Measurements from ENCODE around the gene TMEM119. TPM values are rescaled to one million over a fixed set of nuclear protein-coding genes. Genes with fewer than 3 reads are reported as not detected.

TMEM119 gene
- total RNA-seq, 2 experiments from 2014 or later, result 2.1 to 2.6 TPM

DNA sequence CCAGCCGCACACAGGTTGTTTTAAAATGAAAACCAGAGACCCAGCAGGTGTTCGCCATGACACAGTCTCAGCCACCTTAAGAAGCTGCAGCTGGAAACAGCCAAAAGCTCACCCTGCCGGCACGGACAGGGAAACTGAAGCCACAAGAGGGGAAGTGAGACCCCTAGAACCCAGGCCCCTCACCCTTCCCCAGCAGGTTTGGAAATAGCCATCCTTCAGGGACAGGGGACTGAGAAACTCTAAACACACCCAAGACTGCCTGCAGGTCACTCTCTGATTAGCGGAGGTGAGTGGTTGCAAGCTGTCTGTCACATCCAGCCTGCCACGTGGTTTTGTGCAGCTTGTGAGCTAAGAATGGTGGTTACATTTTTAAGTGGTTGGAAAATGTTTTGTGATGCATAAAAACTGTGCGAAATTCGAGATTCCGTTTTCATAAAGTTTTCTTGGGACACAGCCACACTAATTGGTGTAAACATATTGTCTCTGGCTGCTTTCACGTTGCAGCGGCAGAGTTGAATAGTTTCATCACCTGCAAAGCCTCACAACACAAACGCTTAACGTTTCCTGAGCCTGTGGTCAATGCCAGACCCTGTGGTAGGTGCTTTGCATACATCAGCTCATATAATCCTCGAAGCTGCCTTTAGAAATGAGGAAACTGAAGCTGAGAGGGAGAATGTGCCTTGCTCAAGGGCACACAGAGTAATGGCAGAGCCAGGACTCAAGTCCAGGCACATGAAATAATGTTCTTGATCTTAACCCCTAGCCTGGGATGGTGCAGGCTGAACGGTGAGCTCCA lies 37.5 kb upstream of the TMEM119 start:
- peaks cover 52% of the 10 kb centered on the region for H3K4me1 ChIP-seq (ENCODE audit: insufficient read depth, low read length)

GRCh38 chr12:108634341-108634751 lies 36.5 kb upstream of the TMEM119 start:
- no peaks in the 10 kb centered on the region for H3K9me3 Mint-ChIP-seq
- peak in 11 of 14 experiments; percentile 29 to 85 (median 54) for DNase-seq
- H3K27me3 ChIP-seq (ENCODE audit: control insufficient read depth in 1 of 2, insufficient read depth in 2 of 2, low read length in 2 of 2), result no peaks in the 10 kb centered on the region
- H3K27me3 Mint-ChIP-seq, result no peaks in the 10 kb centered on the region
- H3K4me3 ChIP-seq (ENCODE audit: low read length), result peak overlapping the region; percentile 87
- H3K9me3 ChIP-seq (ENCODE audit: control insufficient read depth in 1 of 2, insufficient read depth in 1 of 2, low read length in 2 of 2), result no peaks in the 10 kb centered on the region
- ChIA-PET POLR2A (interaction anchor here (0.5 to 8.5 kb wide), 18 partner anchors 12 to 1678 kb away, joined by 3 to 186 read pairs (median 7); partner anchors contain the start of genes ISCU, SART3, SSH1 and TMEM263), CTCF (interaction anchor here (0.9 to 10.2 kb wide), 15 partner anchors 12 to 459 kb away, joined by 3 to 128 read pairs (median 5); partner anchors contain the start of genes ALKBH2 and ISCU)
- peaks cover 62% of the 10 kb centered on the region for H3K4me1 ChIP-seq (ENCODE audit: insufficient read depth, low read length)
- H3K36me3 ChIP-seq (ENCODE audit: insufficient read depth, low read length), result peaks cover 16% of the 10 kb centered on the region
- intact Hi-C loops (cut with DNase I, micrococcal nuclease), result loop anchor here (5.0 to 10.0 kb wide), 4 partner anchors 58 to 463 kb away; partner anchors contain the start of genes CORO1C (in 2 of the 2), UNG (in 1 of the 2) and USP30 (in 1 of the 2)
- ATAC-seq (ENCODE audit: poor library complexity), result no peak
- peak overlapping the region; percentile 100 for H3K27ac Mint-ChIP-seq
- H3K36me3 Mint-ChIP-seq (ENCODE audit: low read depth), result peaks cover 38% of the 10 kb centered on the region
- H3K27ac ChIP-seq (ENCODE audit: low read depth in 1 of 2, low read length in 2 of 2), result peak overlapping the region; percentile 86 to 95
- H3K4me3 Mint-ChIP-seq, result peak overlapping the region; percentile 98
- TF ChIP-seq, protein P1, sequence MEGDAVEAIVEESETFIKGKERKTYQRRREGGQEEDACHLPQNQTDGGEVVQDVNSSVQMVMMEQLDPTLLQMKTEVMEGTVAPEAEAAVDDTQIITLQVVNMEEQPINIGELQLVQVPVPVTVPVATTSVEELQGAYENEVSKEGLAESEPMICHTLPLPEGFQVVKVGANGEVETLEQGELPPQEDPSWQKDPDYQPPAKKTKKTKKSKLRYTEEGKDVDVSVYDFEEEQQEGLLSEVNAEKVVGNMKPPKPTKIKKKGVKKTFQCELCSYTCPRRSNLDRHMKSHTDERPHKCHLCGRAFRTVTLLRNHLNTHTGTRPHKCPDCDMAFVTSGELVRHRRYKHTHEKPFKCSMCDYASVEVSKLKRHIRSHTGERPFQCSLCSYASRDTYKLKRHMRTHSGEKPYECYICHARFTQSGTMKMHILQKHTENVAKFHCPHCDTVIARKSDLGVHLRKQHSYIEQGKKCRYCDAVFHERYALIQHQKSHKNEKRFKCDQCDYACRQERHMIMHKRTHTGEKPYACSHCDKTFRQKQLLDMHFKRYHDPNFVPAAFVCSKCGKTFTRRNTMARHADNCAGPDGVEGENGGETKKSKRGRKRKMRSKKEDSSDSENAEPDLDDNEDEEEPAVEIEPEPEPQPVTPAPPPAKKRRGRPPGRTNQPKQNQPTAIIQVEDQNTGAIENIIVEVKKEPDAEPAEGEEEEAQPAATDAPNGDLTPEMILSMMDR (IDR thresholded peaks at IDR 0.05), result no peak
- peaks cover 68% of the 10 kb centered on the region for H3K4me1 Mint-ChIP-seq (ENCODE audit: low read depth)

More for the DNA sequence above, 37.5 kb upstream of the TMEM119 start:
- Mint-ChIP-seq H3K36me3 (ENCODE audit: low read depth) (peaks cover 29% of the 10 kb centered on the region), H3K4me1 (ENCODE audit: low read depth) (peaks cover 57% of the 10 kb centered on the region), H3K9me3 (no peaks in the 10 kb centered on the region), H3K27ac (peak overlapping the region; percentile 100), H3K4me3 (peak overlapping the region; percentile 98), H3K27me3 (no peaks in the 10 kb centered on the region)
- peak overlapping the region; percentile 86 to 95 for H3K27ac ChIP-seq (ENCODE audit: low read depth in 1 of 2, low read length in 2 of 2)
- ATAC-seq (ENCODE audit: poor library complexity), result peak; percentile 11
- POLR2A ChIA-PET, result interaction anchor here (0.5 to 8.5 kb wide), 14 partner anchors 8 to 222 kb away, joined by 3 to 186 read pairs (median 7); partner anchors contain the start of genes ISCU, SART3 and SSH1
- TF ChIP-seq, protein P1 (IDR thresholded peaks at IDR 0.05), result no peak
- H3K9me3 ChIP-seq (ENCODE audit: control insufficient read depth in 1 of 2, insufficient read depth in 1 of 2, low read length in 2 of 2), result no peaks in the 10 kb centered on the region
- intact Hi-C loops (cut with DNase I, micrococcal nuclease), result loop anchor here in 1 of 2 experiments (10.0 kb wide), 1 partner anchor 419 kb away; the partner anchor contains the start of gene USP30
- H3K27me3 ChIP-seq (ENCODE audit: control insufficient read depth in 1 of 2, insufficient read depth in 2 of 2, low read length in 2 of 2), result no peaks in the 10 kb centered on the region
- CTCF ChIA-PET, result interaction anchor here (1.2 to 10.2 kb wide), 11 partner anchors 11 to 124 kb away, joined by 3 to 128 read pairs (median 5); no protein-coding TSS in a partner anchor
- peaks cover 7% of the 10 kb centered on the region for H3K36me3 ChIP-seq (ENCODE audit: insufficient read depth, low read length)
- H3K4me3 ChIP-seq (ENCODE audit: low read length), result peak overlapping the region; percentile 87
- DNase-seq, result peak in 10 of 14 experiments; percentile 25 to 71 (median 46)

DNA sequence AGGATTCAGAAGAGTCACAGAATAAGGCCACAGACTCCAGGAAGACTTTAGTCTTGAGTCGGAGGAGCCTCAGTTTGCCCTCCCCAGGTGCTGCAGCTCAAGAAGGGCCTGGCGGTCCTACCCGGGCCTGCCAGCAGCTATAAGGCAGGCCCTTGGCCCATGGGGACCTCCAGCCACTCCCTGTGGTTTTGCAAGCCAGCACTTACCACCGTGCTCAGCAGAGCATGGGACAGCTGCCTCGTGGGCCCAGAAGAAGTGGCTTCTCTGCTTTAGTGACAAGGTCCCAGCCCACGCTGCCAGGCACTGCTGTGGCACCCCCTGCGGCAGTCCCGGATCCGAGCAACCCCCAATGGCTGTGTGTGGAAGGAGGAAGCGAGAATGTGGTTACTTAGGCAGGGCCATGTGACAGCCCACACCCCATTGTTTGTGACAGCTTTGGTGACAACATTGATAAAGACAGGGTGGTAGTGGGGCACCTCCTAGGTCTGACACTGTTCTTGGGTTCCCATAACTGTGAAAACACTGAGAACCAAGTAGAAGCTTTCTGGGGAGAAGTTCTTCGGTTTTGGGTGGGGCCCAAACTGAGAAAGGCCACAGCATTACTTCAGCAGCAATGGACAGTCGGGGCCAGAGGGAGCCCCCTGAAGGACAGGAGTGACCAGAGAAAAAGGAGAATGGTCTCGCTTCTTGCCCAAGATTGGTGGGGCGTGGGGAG lies 35.8 kb upstream of the TMEM119 start, which contains the start of gene SELPLG:
Gene SELPLG, minus strand, starts transcription at position 361 of the 715 bp plus-strand sequence. CDS start 9,587 bp downstream, outside the sequence.
- Mint-ChIP-seq H3K27ac (peak within 1 kb of the TSS; percentile 100), H3K9me3 (no peaks in the 10 kb centered on the region), H3K27me3 (no peaks in the 10 kb centered on the region), H3K4me3 (peak within 1 kb of the TSS; percentile 98), H3K36me3 (ENCODE audit: low read depth) (peaks cover 42% of the 10 kb centered on the region), H3K4me1 (ENCODE audit: low read depth) (peaks cover 73% of the 10 kb centered on the region)
- Histone ChIP-seq H3K27ac (ENCODE audit: low read depth in 1 of 2, low read length in 2 of 2) (peak within 1 kb of the TSS; percentile 86 to 95), H3K36me3 (ENCODE audit: insufficient read depth, low read length) (peaks cover 21% of the 10 kb centered on the region), H3K9me3 (ENCODE audit: control insufficient read depth in 1 of 2, insufficient read depth in 1 of 2, low read length in 2 of 2) (no peaks in the 10 kb centered on the region), H3K4me3 (ENCODE audit: low read length) (peak within 1 kb of the TSS; percentile 87), H3K27me3 (ENCODE audit: control insufficient read depth in 1 of 2, insufficient read depth in 2 of 2, low read length in 2 of 2) (no peaks in the 10 kb centered on the region), H3K4me1 (ENCODE audit: insufficient read depth, low read length) (peaks cover 69% of the 10 kb centered on the region)
- CTCF ChIA-PET, result interaction anchor here (0.9 to 10.2 kb wide), 12 partner anchors 13 to 459 kb away, joined by 3 to 128 read pairs (median 6); partner anchors contain the start of genes ALKBH2 and ISCU
- intact Hi-C loops (cut with DNase I, micrococcal nuclease), result loop anchor here (1.0 to 10.0 kb wide), 8 partner anchors 15 to 464 kb away; partner anchors contain the start of genes CORO1C (in 2 of the 2), ISCU (in 1 of the 2), UNG (in 1 of the 2) and USP30 (in 1 of the 2)
- TF ChIP-seq, protein P1 (IDR thresholded peaks at IDR 0.05), result no peak
- peak; percentile 69 for ATAC-seq (ENCODE audit: poor library complexity)
- DNase-seq, result peak; percentile 76 to 97 (median 84)
- POLR2A ChIA-PET, result interaction anchor here (0.5 to 8.5 kb wide), 18 partner anchors 12 to 1678 kb away, joined by 3 to 186 read pairs (median 7); partner anchors contain the start of genes ISCU, SART3, SSH1 and TMEM263

All from CD4-positive, alpha-beta T cell (primary cell).